SK-N-SH (cell line): ENCODE data around the gene TCHP. TPM values are rescaled to one million over a fixed set of nuclear protein-coding genes. Genes with fewer than 3 reads are reported as not detected.

ENCODE experiments used
- CTCF ChIA-PET: fragments of 300-600, 350-600 bp; formaldehyde crosslinking; extraction: SDS; loops from one replicate; lab custom pipeline; 2021; lab: Yijun Ruan, JAX
- POLR2A ChIA-PET: fragments of 350-600 bp; sonication (Branson Sonifier 250); formaldehyde crosslinking; extraction: SDS; loops from one replicate; lab custom pipeline; 2020; ENCODE audit warnings: antibody characterized with exemption, inconsistent platforms; lab: Yijun Ruan, JAX
- DNase-seq: peaks from one replicate; pipeline ENCODE4 v3.0.0; 2012
- H2AFZ ChIP-seq: fragments of 200-600 bp; sonication (generic); 2 replicates; pipeline ENCODE4 v1.8.1; 2016; ENCODE audit warnings: antibody characterized with exemption, mild to moderate bottlenecking, low read depth
- H3F3A ChIP-seq: fragments of 200-600 bp; sonication (generic); replicated peaks from 2 replicates; pipeline ENCODE3; 2016; ENCODE audit warnings: antibody characterized with exemption, mild to moderate bottlenecking; ENCODE audit not compliant: insufficient read depth
- H3K27ac ChIP-seq, 2 experiments: fragments of 200-500 bp in 1 of 2; fragments of 200-600 bp in 1 of 2; sonication (Bioruptor generic) in 1 of 2; sonication (generic), shearing (Covaris generic) in 1 of 2; 2 replicates each; pipeline versions ENCODE4 v1.5.1 to v1.6.1; 2014 to 2016; ENCODE audit warnings: low read depth in 2 of 2, inconsistent platforms in 1 of 2, low read length in 1 of 2, mild to moderate bottlenecking in 1 of 2, mixed read lengths in 1 of 2
- H3K27me3 ChIP-seq: fragments of 200-600 bp; sonication (generic), shearing (Covaris generic); 2 replicates; pipeline ENCODE4 v1.6.1; 2016; ENCODE audit warnings: mixed run types; ENCODE audit not compliant: insufficient read depth
- H3K36me3 ChIP-seq, 2 experiments: fragments of 200-500 bp in 1 of 2; fragments of 200-600 bp in 1 of 2; sonication (Bioruptor generic) in 1 of 2; sonication (generic) in 1 of 2; replicated peaks in 1 of 2; 2 replicates each; pipeline versions ENCODE3 to v1.5.1; 2014 to 2016; ENCODE audit warnings: low read length in 1 of 2, mild to moderate bottlenecking in 1 of 2; ENCODE audit not compliant: insufficient read depth in 2 of 2, control insufficient read depth in 1 of 2
- H3K4me1 ChIP-seq, 2 experiments: fragments of 200-500 bp in 1 of 2; fragments of 200-600 bp in 1 of 2; sonication (Bioruptor generic) in 1 of 2; sonication (generic), shearing (Covaris generic) in 1 of 2; 2 replicates each; pipeline versions ENCODE4 v1.5.1 to v1.6.1; 2014 to 2016; ENCODE audit warnings: low read depth in 1 of 2, low read length in 1 of 2, mixed run types in 1 of 2; ENCODE audit not compliant: insufficient read depth in 2 of 2, control insufficient read depth in 1 of 2
- H3K4me2 ChIP-seq: fragments of 200-600 bp; sonication (generic), shearing (Covaris generic); 2 replicates; pipeline ENCODE4 v1.6.1; 2017; ENCODE audit warnings: mixed run types
- H3K4me3 ChIP-seq, 2 experiments: fragments of 200-500 bp in 1 of 2; fragments of 200-600 bp in 1 of 2; sonication (Bioruptor generic) in 1 of 2; sonication (generic), shearing (Covaris generic) in 1 of 2; 2 replicates each; pipeline versions ENCODE4 v1.5.1 to v1.8.1; 2014 to 2016; ENCODE audit warnings: low read depth in 2 of 2, inconsistent platforms in 1 of 2, low read length in 1 of 2, mild to moderate bottlenecking in 1 of 2, mixed read lengths in 1 of 2, moderate library complexity in 1 of 2
- H3K79me2 ChIP-seq: fragments of 200-600 bp; sonication (generic); 2 replicates; pipeline ENCODE4 v1.8.1; 2017; ENCODE audit warnings: mild to moderate bottlenecking; ENCODE audit not compliant: insufficient read depth
- H3K9ac ChIP-seq: fragments of 200-600 bp; sonication (generic); 2 replicates; pipeline ENCODE4 v1.6.1; 2017; ENCODE audit warnings: mixed run types
- H3K9me2 ChIP-seq: fragments of 200-600 bp; sonication (generic); 2 replicates; pipeline ENCODE4 v1.6.1; 2017; ENCODE audit warnings: mixed run types
- H3K9me3 ChIP-seq: fragments of 200-600 bp; sonication (generic); 2 replicates; pipeline ENCODE4 v1.6.1; 2017; ENCODE audit warnings: mixed run types, mild to moderate bottlenecking, moderate library complexity
- H4K20me1 ChIP-seq: fragments of 200-600 bp; sonication (generic); 2 replicates; pipeline ENCODE4 v1.6.1; 2017; ENCODE audit warnings: mild to moderate bottlenecking, mixed run types; ENCODE audit not compliant: insufficient read depth
- CTCF ChIP-seq: fragments of 200-600 bp; sonication (generic); IDR thresholded peaks from 2 replicates; pipeline ENCODE4 v1.6.1; 2017; ENCODE audit warnings: antibody characterized with exemption, mild to moderate bottlenecking, moderate library complexity
- ELF1 ChIP-seq: IDR thresholded peaks from 2 replicates; pipeline ENCODE4 v1.4.0; 2012
- EP300 ChIP-seq, 2 experiments: IDR thresholded peaks; 2 replicates each; pipeline versions ENCODE4 v1.4.0 to v1.6.1; 2012; ENCODE audit warnings: borderline replicate concordance in 1 of 2, low read depth in 1 of 2, low read length in 1 of 2
- FOSL2 ChIP-seq: IDR thresholded peaks from 2 replicates; pipeline ENCODE4 v1.4.0; 2012; ENCODE audit warnings: low read depth, mild to moderate bottlenecking, moderate library complexity, borderline replicate concordance
- FOXJ3 ChIP-seq: sonication (generic); formaldehyde crosslinking; IDR thresholded peaks from 2 replicates; pipeline ENCODE4 v1.5.1; 2020; ENCODE audit warnings: mild to moderate bottlenecking, missing genetic modification reagents
- FOXM1 ChIP-seq: IDR thresholded peaks from 2 replicates; pipeline ENCODE4 v1.4.0; 2012; ENCODE audit warnings: low read depth, mild to moderate bottlenecking
- GABPA ChIP-seq: IDR thresholded peaks from 2 replicates; pipeline ENCODE4 v1.4.0; 2012; ENCODE audit warnings: low read depth, mild to moderate bottlenecking
- GATA2 ChIP-seq: sonication (generic); formaldehyde crosslinking; IDR thresholded peaks from 2 replicates; pipeline ENCODE4 v1.5.0; 2020; ENCODE audit warnings: mild to moderate bottlenecking, missing genetic modification reagents
- IRF3 ChIP-seq: fragments of 150-350 bp; IDR thresholded peaks from 2 replicates; pipeline ENCODE4 v1.6.1; 2016; ENCODE audit warnings: mild to moderate bottlenecking, low read depth, low read length
- JUND ChIP-seq: IDR thresholded peaks from 2 replicates; pipeline ENCODE4 v1.4.0; 2012
- MXI1 ChIP-seq: IDR thresholded peaks from 2 replicates; pipeline ENCODE4 v1.6.1; 2012; ENCODE audit warnings: mild to moderate bottlenecking, low read depth, low read length, improper control_type of control experiment
- NRF1 ChIP-seq: IDR thresholded peaks from 2 replicates; pipeline ENCODE4 v1.6.1; 2012; ENCODE audit warnings: low read depth, mild to moderate bottlenecking, low read length
- REST ChIP-seq: IDR thresholded peaks from 2 replicates; pipeline ENCODE4 v1.6.1; 2012; ENCODE audit warnings: mild to moderate bottlenecking, low read depth, low read length, moderate library complexity
- RXRA ChIP-seq: IDR thresholded peaks from 2 replicates; pipeline ENCODE4 v1.4.0; 2012; ENCODE audit warnings: low read depth, mild to moderate bottlenecking, borderline replicate concordance
- SIN3A ChIP-seq: IDR thresholded peaks from 2 replicates; pipeline ENCODE4 v1.6.1; 2012; ENCODE audit warnings: low read depth, mild to moderate bottlenecking, low read length, moderate library complexity, borderline replicate concordance
- TCF12 ChIP-seq: IDR thresholded peaks from 2 replicates; pipeline ENCODE4 v1.4.0; 2012
- TEAD4 ChIP-seq: IDR thresholded peaks from 2 replicates; pipeline ENCODE4 v1.4.0; 2012; ENCODE audit warnings: mild to moderate bottlenecking, borderline replicate concordance; ENCODE audit not compliant: insufficient read depth
- YY1 ChIP-seq: IDR thresholded peaks from 2 replicates; pipeline ENCODE4 v1.4.0; 2012; ENCODE audit warnings: low read depth, mild to moderate bottlenecking
- ZBTB33 ChIP-seq: IDR thresholded peaks from 2 replicates; pipeline ENCODE4 v1.4.0; 2012; ENCODE audit warnings: low read depth, borderline replicate concordance
- WGBS: methylation state at CpG from one replicate; pipeline ENCODE4 v1.1.6; 2017; ENCODE audit warnings: low lambda C conversion rate; 5-methylcytosine and 5-hydroxymethylcytosine counted together
- polyA plus RNA-seq, 3 experiments: library from polyadenylated mRNA; depleted of rRNA; stranded (reverse); fragments of >200 nt; gene quantifications; 2 replicates each; pipeline ENCODE4 v1.2.3, GENCODE V29; 2012

Gene TCHP
- polyA plus RNA-seq, 1 of the 3 experiments (the other 2 are of a cell fraction), result 37.3 TPM

- H3K4me1 ChIP-seq, result no peaks in the 10 kb centered on the region; a peak in 1 of 4 replicates
- TF ChIP-seq TEAD4 (no peak), ELF1 (no peak), FOXJ3 (CRISPR knock-in tag) (no peak), GATA2 (CRISPR knock-in tag) (no peak), MXI1 (no peak), GABPA (no peak), IRF3 (no peak), NRF1 (no peak), EP300 (IDR thresholded peaks at IDR 0.05; ENCODE audit: borderline replicate concordance in 1 of 2, low read depth in 1 of 2, low read length in 1 of 2) (no peak), RXRA (no peak), JUND (no peak), FOXM1 (no peak), ZBTB33 (no peak), SIN3A (no peak), YY1 (no peak), REST (no peak), TCF12 (no peak), CTCF (no peak), FOSL2 (no peak)
- H3K79me2 ChIP-seq, result peaks cover 4% of the 10 kb centered on the region; the same call in 1 of the 2 replicates
- H3K9ac ChIP-seq, result no peak overlapping the region
- no peaks in the 10 kb centered on the region for H3K9me3 ChIP-seq
- H3K36me3 ChIP-seq, result peaks cover 4 to 16% of the 10 kb centered on the region in 2 experiments
- no peak overlapping the region for H3K4me3 ChIP-seq
- DNase-seq, result no peak
- H3K4me2 ChIP-seq, result no peak overlapping the region
- no peak overlapping the region for H2AFZ ChIP-seq
- no peaks in the 10 kb centered on the region for H3F3A ChIP-seq
- no peak overlapping the region for H3K27ac ChIP-seq
- WGBS, result 99% methylated on average over 5 of the region's 5 CpGs
- POLR2A ChIA-PET, result no interaction called here
- H4K20me1 ChIP-seq, result no peaks in the 10 kb centered on the region
- H3K27me3 ChIP-seq, result no peaks in the 10 kb centered on the region
- no peaks in the 10 kb centered on the region for H3K9me2 ChIP-seq
- CTCF ChIA-PET, result no interaction called here
Measured at GRCh38 chr12:109860977-109861376, 39.1 kb upstream of the TCHP start.
